ENCODE data around the gene RDH16. TPM values are rescaled to one million over a fixed set of nuclear protein-coding genes. Genes with fewer than 3 reads are reported as not detected.
"Not testable (repeated sequence)": the region's sequence is repeated elsewhere in the genome, so short reads cannot be mapped to it uniquely, and the experiment has no call there.

The RDH16 gene
- total RNA-seq, 4 donors from 2014 or later: 0.65 to 2.4 (median 1.8) TPM

GRCh38 chr12:56951582-56952339, 5.6 kb downstream of the RDH16 start:
- TF ChIP-seq POLR2A (IDR thresholded peaks at IDR 0.05): no peak
- H3K4me3 ChIP-seq: no peak overlapping the region
- DNase-seq (ENCODE audit: low spot score in 2 of 2): no peak
- 94% methylated on average over 10 of the region's 11 CpGs for WGBS
- H3K27ac ChIP-seq: no peak overlapping the region
- no peaks in the 10 kb centered on the region for H3K27me3 ChIP-seq
- H3K36me3 ChIP-seq: no peaks in the 10 kb centered on the region
- H3K9me3 ChIP-seq: no peaks in the 10 kb centered on the region
- no peaks in the 10 kb centered on the region for H3K4me1 ChIP-seq

- WGBS: 100% methylated on average over 1 of the region's 2 CpGs
- TF ChIP-seq POLR2AphosphoS5 (IDR thresholded peaks at IDR 0.05): no peak
- TF ChIP-seq POLR2A (IDR thresholded peaks at IDR 0.05): no peak
- TF ChIP-seq, protein P1, sequence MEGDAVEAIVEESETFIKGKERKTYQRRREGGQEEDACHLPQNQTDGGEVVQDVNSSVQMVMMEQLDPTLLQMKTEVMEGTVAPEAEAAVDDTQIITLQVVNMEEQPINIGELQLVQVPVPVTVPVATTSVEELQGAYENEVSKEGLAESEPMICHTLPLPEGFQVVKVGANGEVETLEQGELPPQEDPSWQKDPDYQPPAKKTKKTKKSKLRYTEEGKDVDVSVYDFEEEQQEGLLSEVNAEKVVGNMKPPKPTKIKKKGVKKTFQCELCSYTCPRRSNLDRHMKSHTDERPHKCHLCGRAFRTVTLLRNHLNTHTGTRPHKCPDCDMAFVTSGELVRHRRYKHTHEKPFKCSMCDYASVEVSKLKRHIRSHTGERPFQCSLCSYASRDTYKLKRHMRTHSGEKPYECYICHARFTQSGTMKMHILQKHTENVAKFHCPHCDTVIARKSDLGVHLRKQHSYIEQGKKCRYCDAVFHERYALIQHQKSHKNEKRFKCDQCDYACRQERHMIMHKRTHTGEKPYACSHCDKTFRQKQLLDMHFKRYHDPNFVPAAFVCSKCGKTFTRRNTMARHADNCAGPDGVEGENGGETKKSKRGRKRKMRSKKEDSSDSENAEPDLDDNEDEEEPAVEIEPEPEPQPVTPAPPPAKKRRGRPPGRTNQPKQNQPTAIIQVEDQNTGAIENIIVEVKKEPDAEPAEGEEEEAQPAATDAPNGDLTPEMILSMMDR (IDR thresholded peaks at IDR 0.05): no peak
- TF ChIP-seq EP300 (IDR thresholded peaks at IDR 0.05): no peak
- Histone ChIP-seq H3K27ac (no peak overlapping the region), H3K4me3 (no peak overlapping the region), H3K36me3 (no peaks in the 10 kb centered on the region), H3K4me1 (no peaks in the 10 kb centered on the region), H3K9me3 (no peaks in the 10 kb centered on the region), H3K27me3 (no peaks in the 10 kb centered on the region)
- no peak for DNase-seq (ENCODE audit: low spot score in 2 of 2)
Measured at GRCh38 chr12:56948881-56949280, 8.5 kb downstream of the RDH16 start.

DNA sequence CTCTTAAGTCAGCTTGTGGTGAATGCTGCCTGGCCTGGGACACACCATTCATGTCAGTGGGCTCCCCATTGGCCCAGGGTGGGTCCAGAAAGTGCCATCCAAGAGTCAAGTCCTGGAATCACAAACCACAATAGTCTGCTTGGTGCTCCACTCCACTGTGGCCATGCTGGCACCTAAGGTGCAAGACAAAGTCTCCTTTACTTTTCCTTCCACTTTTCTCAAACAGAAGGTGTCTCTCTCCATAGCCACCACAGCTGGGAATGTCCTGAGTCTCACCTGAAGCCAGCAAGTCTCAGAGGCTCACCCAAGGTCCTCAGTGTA, 9.0 kb downstream of the RDH16 start:
- H3K4me1 ChIP-seq: no peaks in the 10 kb centered on the region
- H3K4me3 ChIP-seq: no peak overlapping the region
- no peak overlapping the region for H3K27ac ChIP-seq
- no peaks in the 10 kb centered on the region for H3K9me3 ChIP-seq
- no peak for TF ChIP-seq POLR2AphosphoS5 (IDR thresholded peaks at IDR 0.05)
- TF ChIP-seq, protein P1 (IDR thresholded peaks at IDR 0.05): no peak
- no peak for TF ChIP-seq POLR2A (IDR thresholded peaks at IDR 0.05)
- TF ChIP-seq EP300 (IDR thresholded peaks at IDR 0.05): no peak
- H3K36me3 ChIP-seq: no peaks in the 10 kb centered on the region
- no peak for DNase-seq (ENCODE audit: low spot score in 2 of 2)
- no peaks in the 10 kb centered on the region for H3K27me3 ChIP-seq

- Histone ChIP-seq H3K27ac (no peak overlapping the region), H3K9me3 (no peaks in the 10 kb centered on the region), H3K4me1 (no peaks in the 10 kb centered on the region), H3K27me3 (no peaks in the 10 kb centered on the region), H3K4me3 (no peak overlapping the region), H3K36me3 (no peaks in the 10 kb centered on the region)
- DNase-seq (ENCODE audit: low spot score in 2 of 2): no peak
- TF ChIP-seq POLR2AphosphoS5 (IDR thresholded peaks at IDR 0.05) (no peak), EP300 (IDR thresholded peaks at IDR 0.05) (no peak), POLR2A (IDR thresholded peaks at IDR 0.05) (no peak)
- TF ChIP-seq, protein P1 (IDR thresholded peaks at IDR 0.05): no peak
- 79% methylated on average over 6 of the region's 6 CpGs for WGBS
Measured at GRCh38 chr12:56947633-56948456, 9.6 kb downstream of the RDH16 start.

GRCh38 chr12:56943878-56944277, 13.5 kb downstream of the RDH16 start:
- DNase-seq (ENCODE audit: low spot score in 2 of 2): no peak
- 97% methylated on average over 4 of the region's 4 CpGs for WGBS
- Histone ChIP-seq H3K9me3 (no peaks in the 10 kb centered on the region), H3K4me1 (peaks cover 12% of the 10 kb centered on the region), H3K4me3 (no peak overlapping the region), H3K36me3 (no peaks in the 10 kb centered on the region), H3K27ac (no peak overlapping the region), H3K27me3 (no peaks in the 10 kb centered on the region)
- no peak for TF ChIP-seq EP300 (IDR thresholded peaks at IDR 0.05)

GRCh38 chr12:56943374-56943773, 14.0 kb downstream of the RDH16 start:
- H3K27ac ChIP-seq; DNase-seq (ENCODE audit: low spot score in 2 of 2); H3K36me3 ChIP-seq; H3K4me3 ChIP-seq; H3K27me3 ChIP-seq; H3K9me3 ChIP-seq: not testable (repeated sequence)
- WGBS: 95% methylated on average over 1 of the region's 1 CpG
- H3K4me1 ChIP-seq: peaks cover 12% of the 10 kb centered on the region

Data from suprapubic skin (tissue), 4 donors.